Measurements from ENCODE around the gene CD200. TPM values are rescaled to one million over a fixed set of nuclear protein-coding genes. Genes with fewer than 3 reads are reported as not detected.
A peak's percentile ranks its signal among the peaks of the same experiment; 100 is the strongest.

The CD200 gene
- total and polyA plus RNA-seq, 10 of the 15 experiments (the other 5 are each of a cell fraction or from before 2014, with no cell fraction given), result 21.2 to 84.3 (median 33.2) TPM

GRCh38 chr3:112327371-112327951 is 5.5 kb upstream of the CD200 start (continued):
- TF ChIP-seq RAD21 (IDR thresholded peaks at IDR 0.05; ENCODE audit: insufficient read depth, low read depth, low read length), result peak; percentile 98
- no peak for TF ChIP-seq HSF1 (IDR thresholded peaks at IDR 0.05; ENCODE audit: low read depth, low read length)
- TF ChIP-seq SP1 (IDR thresholded peaks at IDR 0.05; ENCODE audit: low read depth, low read length), result no peak
- TF ChIP-seq SMAD5 (IDR thresholded peaks at IDR 0.05; ENCODE audit: low read depth), result no peak
- no peak for TF ChIP-seq NR2F1 (conservative IDR thresholded peaks at IDR 0.05)
- no peak for TF ChIP-seq TCF12 (IDR thresholded peaks at IDR 0.05; ENCODE audit: low read depth, low read length)
- TF ChIP-seq MYC (IDR thresholded peaks at IDR 0.05; ENCODE audit: insufficient read depth, insufficient read length, insufficient replicate concordance, low read length, severe bottlenecking), result no peak

- H3K9me3 ChIP-seq (replicated peaks; ENCODE audit: control insufficient read depth, insufficient read depth, low read length), result no peaks in the 10 kb centered on the region
- no peak overlapping the region for H3K4me3 ChIP-seq
- intact Hi-C loops (cut with micrococcal nuclease; ENCODE audit: unreplicated experiment) (loop anchor here (2.0 kb wide), 1 partner anchor 129 kb away; no protein-coding TSS in a partner anchor), in situ Hi-C loops (cut with MboI) (no loop called here)
- H2AFZ ChIP-seq (ENCODE audit: control insufficient read depth, low read depth, low read length), result no peak overlapping the region
- ChIA-PET CTCF (interaction anchor here (0.6 to 3.9 kb wide), 10 partner anchors 9 to 194 kb away, joined by 3 to 33 read pairs (median 6); no protein-coding TSS in a partner anchor), RAD21 (ENCODE audit: unreplicated experiment) (interaction anchor here (1.0 to 5.5 kb wide), 7 partner anchors 10 to 194 kb away, joined by 4 to 77 read pairs (median 27); partner anchors contain the start of gene BTLA), POLR2A (interaction anchor here (0.7 kb wide), 2 partner anchors 27 to 74 kb away, joined by 3 to 7 read pairs; no protein-coding TSS in a partner anchor), SMC1A (ENCODE audit: uncharacterized antibody, unreplicated experiment) (interaction anchor here (0.6 to 7.6 kb wide), 13 partner anchors 10 to 220 kb away, joined by 4 to 99 read pairs (median 26); partner anchors contain the start of gene BTLA)
- no peak overlapping the region for H3K9ac ChIP-seq (ENCODE audit: control insufficient read depth, insufficient read depth, low read length)
- no peak overlapping the region for H3K4me2 ChIP-seq (ENCODE audit: control insufficient read depth, insufficient read depth)
- ATAC-seq (no peak), FAIRE-seq (no peak), DNase-seq (ENCODE audit: low read depth, low spot score) (no peak)
- WGBS (ENCODE audit: insufficient coverage, insufficient replicate concordance, low lambda C conversion rate, missing lambda C conversion rate), result 100% methylated on average over 3 of the region's 4 CpGs
- peaks cover 47% of the 10 kb centered on the region for H3K79me2 ChIP-seq (ENCODE audit: control insufficient read depth, insufficient read depth, low read length)
- no peaks in the 10 kb centered on the region for H4K20me1 ChIP-seq (ENCODE audit: control insufficient read depth, insufficient read depth)
- peaks cover 0 to under 1% of the 10 kb centered on the region in 2 experiments; a peak in 1 of 4 replicates for H3K36me3 ChIP-seq (ENCODE audit: control insufficient read depth in 2 of 2, insufficient read depth in 2 of 2, low read length in 1 of 2)
- BruUV-seq (replicated peaks), result no TSS peak
- H3K27ac ChIP-seq (ENCODE audit: control insufficient read depth, insufficient read depth), result no peak overlapping the region
- H3K4me1 ChIP-seq (ENCODE audit: control insufficient read depth, insufficient read depth, low read length), result no peaks in the 10 kb centered on the region
- no peaks in the 10 kb centered on the region for H3K27me3 ChIP-seq (replicated peaks in 1 of 2; ENCODE audit: control insufficient read depth in 2 of 2, insufficient read depth in 2 of 2, low read length in 1 of 2)
- TF ChIP-seq, protein P1, sequence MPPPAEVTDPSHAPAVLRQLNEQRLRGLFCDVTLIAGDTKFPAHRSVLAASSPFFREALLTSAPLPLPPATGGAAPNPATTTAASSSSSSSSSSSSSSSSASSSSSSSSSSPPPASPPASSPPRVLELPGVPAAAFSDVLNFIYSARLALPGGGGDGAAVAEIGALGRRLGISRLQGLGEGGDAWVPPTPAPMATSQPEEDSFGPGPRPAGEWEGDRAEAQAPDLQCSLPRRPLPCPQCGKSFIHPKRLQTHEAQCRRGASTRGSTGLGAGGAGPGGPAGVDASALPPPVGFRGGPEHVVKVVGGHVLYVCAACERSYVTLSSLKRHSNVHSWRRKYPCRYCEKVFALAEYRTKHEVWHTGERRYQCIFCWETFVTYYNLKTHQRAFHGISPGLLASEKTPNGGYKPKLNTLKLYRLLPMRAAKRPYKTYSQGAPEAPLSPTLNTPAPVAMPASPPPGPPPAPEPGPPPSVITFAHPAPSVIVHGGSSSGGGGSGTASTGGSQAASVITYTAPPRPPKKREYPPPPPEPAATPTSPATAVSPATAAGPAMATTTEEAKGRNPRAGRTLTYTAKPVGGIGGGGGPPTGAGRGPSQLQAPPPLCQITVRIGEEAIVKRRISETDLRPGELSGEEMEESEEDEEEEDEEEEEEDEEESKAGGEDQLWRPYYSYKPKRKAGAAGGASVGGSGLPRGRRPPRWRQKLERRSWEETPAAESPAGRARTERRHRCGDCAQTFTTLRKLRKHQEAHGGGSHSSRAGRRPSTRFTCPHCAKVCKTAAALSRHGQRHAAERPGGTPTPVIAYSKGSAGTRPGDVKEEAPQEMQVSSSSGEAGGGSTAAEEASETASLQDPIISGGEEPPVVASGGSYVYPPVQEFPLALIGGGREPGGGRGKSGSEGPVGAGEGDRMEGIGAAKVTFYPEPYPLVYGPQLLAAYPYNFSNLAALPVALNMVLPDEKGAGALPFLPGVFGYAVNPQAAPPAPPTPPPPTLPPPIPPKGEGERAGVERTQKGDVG (CRISPR knock-in tag; IDR thresholded peaks at IDR 0.05), result no peak
- no peak for TF ChIP-seq WRNIP1 (IDR thresholded peaks at IDR 0.05; ENCODE audit: borderline replicate concordance, low read depth, low read length)
- no peak for TF ChIP-seq TCF3 (IDR thresholded peaks at IDR 0.05; ENCODE audit: borderline replicate concordance, insufficient read depth, low read depth, low read length)
- no peak for TF ChIP-seq SMAD1 (IDR thresholded peaks at IDR 0.05; ENCODE audit: low read depth, partially characterized antibody)
- no peak for TF ChIP-seq SIN3A (IDR thresholded peaks at IDR 0.05; ENCODE audit: low read depth, low read length)
- TF ChIP-seq TCF7 (IDR thresholded peaks at IDR 0.05; ENCODE audit: borderline replicate concordance), result no peak
- no peak for TF ChIP-seq STAT3 (IDR thresholded peaks at IDR 0.05; ENCODE audit: low read depth, low read length)
- no peak for TF ChIP-seq SMC3 (IDR thresholded peaks at IDR 0.05; ENCODE audit: borderline replicate concordance, low read length)
- TF ChIP-seq, protein P2, sequence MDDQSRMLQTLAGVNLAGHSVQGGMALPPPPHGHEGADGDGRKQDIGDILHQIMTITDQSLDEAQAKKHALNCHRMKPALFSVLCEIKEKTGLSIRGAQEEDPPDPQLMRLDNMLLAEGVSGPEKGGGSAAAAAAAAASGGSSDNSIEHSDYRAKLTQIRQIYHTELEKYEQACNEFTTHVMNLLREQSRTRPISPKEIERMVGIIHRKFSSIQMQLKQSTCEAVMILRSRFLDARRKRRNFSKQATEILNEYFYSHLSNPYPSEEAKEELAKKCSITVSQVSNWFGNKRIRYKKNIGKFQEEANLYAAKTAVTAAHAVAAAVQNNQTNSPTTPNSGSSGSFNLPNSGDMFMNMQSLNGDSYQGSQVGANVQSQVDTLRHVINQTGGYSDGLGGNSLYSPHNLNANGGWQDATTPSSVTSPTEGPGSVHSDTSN (IDR thresholded peaks at IDR 0.05; ENCODE audit: insufficient replicate concordance, low read depth, low read length), result no peak
- no peak for TF ChIP-seq RBBP5 (conservative IDR thresholded peaks at IDR 0.05)
- no peak for TF ChIP-seq ESRRA (IDR thresholded peaks at IDR 0.05; ENCODE audit: low read length)
These were observed 1.1 kb upstream of the CD200 start for GRCh38 chr3:112331851-112332250.

Data from GM12878 (cell line).